ENCODE data around the gene DNAAF9. TPM values are rescaled to one million over a fixed set of nuclear protein-coding genes. Genes with fewer than 3 reads are reported as not detected.

The DNAAF9 gene
- total RNA-seq, 1 experiment from 2014 or later: 4.6 TPM

DNA sequence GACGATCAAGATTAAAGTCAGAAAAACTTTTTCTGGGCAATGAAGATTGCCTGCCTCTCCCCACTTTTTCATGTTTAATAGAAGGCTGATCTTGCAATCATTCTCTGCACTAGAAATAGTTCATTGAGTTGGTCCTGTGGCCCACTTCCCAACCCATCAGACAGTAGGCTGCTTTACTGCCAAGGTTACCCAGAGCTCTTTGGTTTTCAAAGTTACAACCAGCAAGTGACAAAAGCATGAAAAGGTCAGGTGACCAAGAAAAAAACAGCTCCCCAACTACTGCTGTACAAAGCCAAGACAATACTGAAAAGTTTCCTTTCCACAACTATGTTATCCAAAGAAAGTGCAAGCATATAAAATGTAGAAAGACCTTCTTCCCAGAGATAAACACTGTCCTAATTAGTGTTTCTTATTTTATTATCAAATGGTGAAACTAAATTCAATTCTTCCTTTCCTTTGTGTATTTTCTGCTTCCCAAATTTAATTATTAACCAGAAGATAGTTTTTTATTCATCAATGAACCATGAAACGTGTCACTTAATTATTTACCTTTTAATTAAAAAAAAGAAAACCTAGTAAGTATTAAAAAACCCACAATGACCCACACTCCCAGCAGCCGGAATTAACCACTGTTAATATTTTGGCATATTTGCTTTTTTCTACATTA, 16.6 kb downstream of the DNAAF9 start:
- Histone ChIP-seq H3K9me2 (ENCODE audit: insufficient read depth) (no peaks in the 10 kb centered on the region), H3K4me3 (replicated peaks in 1 of 2; ENCODE audit: low read depth in 1 of 2, low read length in 2 of 2) (no peak overlapping the region), H3K9me3 (ENCODE audit: control insufficient read depth in 1 of 2, insufficient read depth in 1 of 2, low read depth in 1 of 2, low read length in 2 of 2) (0 out of 4 replicates have a peak, but pooled peaks cover 0 to 6% of the 10 kb centered on the region in 2 experiments), H3K4me2 (ENCODE audit: low read length) (no peak overlapping the region), H3K79me2 (ENCODE audit: insufficient read depth, low read length) (peaks cover 5% of the 10 kb centered on the region; the same call in 1 of the 2 replicates), H3K36me3 (ENCODE audit: control insufficient read depth in 1 of 2, insufficient read depth in 2 of 2, low read length in 2 of 2) (no peaks in the 10 kb centered on the region; a peak in 1 of 4 replicates), H3K27me3 (ENCODE audit: insufficient read depth, low read length) (no peaks in the 10 kb centered on the region), H2AFZ (ENCODE audit: low read depth, low read length, poor library complexity, severe bottlenecking) (no peak overlapping the region), H3K4me1 (ENCODE audit: control insufficient read depth in 1 of 2, insufficient read depth in 2 of 2, low read length in 2 of 2) (peaks cover 0 to 7% of the 10 kb centered on the region in 2 experiments; a peak in 1 of 4 replicates), H3K27ac (ENCODE audit: low read depth, low read length) (no peak overlapping the region), H3K9ac (ENCODE audit: low read length) (no peak overlapping the region), H4K20me1 (ENCODE audit: insufficient read depth) (no peaks in the 10 kb centered on the region)
- intact Hi-C loops (cut with micrococcal nuclease): no loop called here
- RAD21 ChIA-PET (ENCODE audit: low non-redundant PET in 1 of 2, low total read pairs in 2 of 2, uncharacterized antibody in 2 of 2, unreplicated experiment in 2 of 2): no interaction called here
- TF ChIP-seq ZFX (IDR thresholded peaks at IDR 0.05): no peak
- TF ChIP-seq, protein P1, sequence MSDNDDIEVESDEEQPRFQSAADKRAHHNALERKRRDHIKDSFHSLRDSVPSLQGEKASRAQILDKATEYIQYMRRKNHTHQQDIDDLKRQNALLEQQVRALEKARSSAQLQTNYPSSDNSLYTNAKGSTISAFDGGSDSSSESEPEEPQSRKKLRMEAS (IDR thresholded peaks at IDR 0.05): no peak
- TF ChIP-seq ZBTB33 (IDR thresholded peaks at IDR 0.05; ENCODE audit: extremely low read depth, insufficient replicate concordance, low read length): no peak
- no peak for TF ChIP-seq JUND (IDR thresholded peaks at IDR 0.05)
- TF ChIP-seq, protein P2, sequence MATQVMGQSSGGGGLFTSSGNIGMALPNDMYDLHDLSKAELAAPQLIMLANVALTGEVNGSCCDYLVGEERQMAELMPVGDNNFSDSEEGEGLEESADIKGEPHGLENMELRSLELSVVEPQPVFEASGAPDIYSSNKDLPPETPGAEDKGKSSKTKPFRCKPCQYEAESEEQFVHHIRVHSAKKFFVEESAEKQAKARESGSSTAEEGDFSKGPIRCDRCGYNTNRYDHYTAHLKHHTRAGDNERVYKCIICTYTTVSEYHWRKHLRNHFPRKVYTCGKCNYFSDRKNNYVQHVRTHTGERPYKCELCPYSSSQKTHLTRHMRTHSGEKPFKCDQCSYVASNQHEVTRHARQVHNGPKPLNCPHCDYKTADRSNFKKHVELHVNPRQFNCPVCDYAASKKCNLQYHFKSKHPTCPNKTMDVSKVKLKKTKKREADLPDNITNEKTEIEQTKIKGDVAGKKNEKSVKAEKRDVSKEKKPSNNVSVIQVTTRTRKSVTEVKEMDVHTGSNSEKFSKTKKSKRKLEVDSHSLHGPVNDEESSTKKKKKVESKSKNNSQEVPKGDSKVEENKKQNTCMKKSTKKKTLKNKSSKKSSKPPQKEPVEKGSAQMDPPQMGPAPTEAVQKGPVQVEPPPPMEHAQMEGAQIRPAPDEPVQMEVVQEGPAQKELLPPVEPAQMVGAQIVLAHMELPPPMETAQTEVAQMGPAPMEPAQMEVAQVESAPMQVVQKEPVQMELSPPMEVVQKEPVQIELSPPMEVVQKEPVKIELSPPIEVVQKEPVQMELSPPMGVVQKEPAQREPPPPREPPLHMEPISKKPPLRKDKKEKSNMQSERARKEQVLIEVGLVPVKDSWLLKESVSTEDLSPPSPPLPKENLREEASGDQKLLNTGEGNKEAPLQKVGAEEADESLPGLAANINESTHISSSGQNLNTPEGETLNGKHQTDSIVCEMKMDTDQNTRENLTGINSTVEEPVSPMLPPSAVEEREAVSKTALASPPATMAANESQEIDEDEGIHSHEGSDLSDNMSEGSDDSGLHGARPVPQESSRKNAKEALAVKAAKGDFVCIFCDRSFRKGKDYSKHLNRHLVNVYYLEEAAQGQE (IDR thresholded peaks at IDR 0.05; ENCODE audit: low read depth): no peak
- no peak for TF ChIP-seq POLR2A (IDR thresholded peaks at IDR 0.05; ENCODE audit: borderline replicate concordance, extremely low read depth, insufficient read depth, insufficient read length)
- TF ChIP-seq CEBPB (IDR thresholded peaks at IDR 0.05; ENCODE audit: low read depth): no peak
- POLR2A ChIA-PET: no interaction called here
- no peak for ATAC-seq
- CTCF ChIA-PET: no interaction called here
- no peak for DNase-seq (ENCODE audit: low read depth, low spot score)
- BruUV-seq (replicated peaks): no TSS peak
